GM12878 (cell line): ENCODE data around the gene PFKM. TPM values are rescaled to one million over a fixed set of nuclear protein-coding genes. Genes with fewer than 3 reads are reported as not detected.

ENCODE experiments used
- BMI1 ChIP-seq: fragments of 450-650 bp; IDR thresholded peaks from 2 replicates; pipeline ENCODE4 v1.6.1; 2016; ENCODE audit warnings: mild to moderate bottlenecking, moderate library complexity, borderline replicate concordance
- BRCA1 ChIP-seq: IDR thresholded peaks from 2 replicates; pipeline ENCODE4 v1.6.1; 2011; ENCODE audit warnings: low read depth, low read length, improper control_type of control experiment
- FOXK2 ChIP-seq: fragments of 450-650 bp; IDR thresholded peaks from 2 replicates; pipeline ENCODE4 v1.6.1; 2017; ENCODE audit warnings: mild to moderate bottlenecking, moderate library complexity
- GATAD2B ChIP-seq: fragments of 450-650 bp; conservative IDR thresholded peaks from 2 replicates; pipeline ENCODE4 v1.6.1; 2017; ENCODE audit warnings: low read depth, mild to moderate bottlenecking, moderate library complexity
- MTA2 ChIP-seq: fragments of 450-650 bp; IDR thresholded peaks from 2 replicates; pipeline ENCODE4 v1.6.1; 2016; ENCODE audit warnings: low read depth, mild to moderate bottlenecking, moderate library complexity
- NR2C2 ChIP-seq: IDR thresholded peaks from 2 replicates; pipeline ENCODE4 v1.6.1; 2011; ENCODE audit warnings: borderline replicate concordance, low read depth; ENCODE audit not compliant: control insufficient read depth, insufficient read length
- STAT1 ChIP-seq: fragments of 450-650 bp; conservative IDR thresholded peaks from 2 replicates; pipeline ENCODE4 v1.6.1; 2014; ENCODE audit warnings: antibody characterized with exemption, mild to moderate bottlenecking
- polyA plus RNA-seq, 11 experiments: library from polyadenylated mRNA; depleted of rRNA in 4 of 11; unstranded in 6 of 11; stranded (reverse) in 5 of 11; fragments of >200 nt; fragmentation: Nextera tagmentation in 4 of 11; fragmentation: Illumina TruSeq in 1 of 11; extraction: Ambion mirVana in 4 of 11; extraction: Trizol in 1 of 11; gene quantifications; 1 replicate in 1 of 11; 2 replicates in 10 of 11; pipeline versions ENCODE4 v1.2.1 to v1.2.3, GENCODE V29; 2011 to 2016; ENCODE audit warnings: inconsistent platforms in 2 of 11, missing spikeins in 2 of 11, low read depth in 1 of 11
- total RNA-seq, 4 experiments: library from RNA; depleted of rRNA in 3 of 4; stranded (reverse); fragments of >200 nt in 3 of 4; fragmentation: Illumina TruSeq in 1 of 4; extraction: Trizol in 1 of 4; gene quantifications; 2 replicates each; pipeline versions ENCODE4 v1.2.1 to v1.2.3, GENCODE V29; 2013 to 2021
- TF ChIP-seq, protein P1 (sequence below): fragments of 450-650 bp; IDR thresholded peaks from 2 replicates; pipeline ENCODE4 v1.6.1; 2017; ENCODE audit warnings: mild to moderate bottlenecking, moderate library complexity
- TF ChIP-seq, protein P2 (sequence below): IDR thresholded peaks from 2 replicates; pipeline ENCODE4 v1.6.1; 2012; ENCODE audit warnings: low read depth, low read length, improper control_type of control experiment
- TF ChIP-seq, protein P3 (sequence below): fragments of 450-650 bp; IDR thresholded peaks from 2 replicates; pipeline ENCODE4 v1.6.1; 2017; ENCODE audit warnings: mild to moderate bottlenecking, low read depth, inconsistent platforms; ENCODE audit not compliant: poor library complexity, severe bottlenecking
- TF ChIP-seq, protein P4 (sequence below): fragments of 450-650 bp; IDR thresholded peaks from 2 replicates; pipeline ENCODE4 v1.6.1; 2017; ENCODE audit warnings: mild to moderate bottlenecking, moderate library complexity
- TF ChIP-seq, protein P5 (sequence below): IDR thresholded peaks from 2 replicates; pipeline ENCODE4 v1.6.1; 2011; ENCODE audit warnings: low read depth, low read length, improper control_type of control experiment, borderline replicate concordance
- TF ChIP-seq, protein P6 (sequence below): IDR thresholded peaks from 2 replicates; pipeline ENCODE4 v1.6.1; 2011; ENCODE audit warnings: borderline replicate concordance, low read depth, mild to moderate bottlenecking, moderate library complexity, low read length; ENCODE audit not compliant: insufficient read depth, poor library complexity, severe bottlenecking

Gene PFKM
- total and polyA plus RNA-seq, 10 of the 15 experiments (the other 5 are each of a cell fraction or from before 2014, with no cell fraction given): 27.6 to 80.0 (median 55.8) TPM

DNA sequence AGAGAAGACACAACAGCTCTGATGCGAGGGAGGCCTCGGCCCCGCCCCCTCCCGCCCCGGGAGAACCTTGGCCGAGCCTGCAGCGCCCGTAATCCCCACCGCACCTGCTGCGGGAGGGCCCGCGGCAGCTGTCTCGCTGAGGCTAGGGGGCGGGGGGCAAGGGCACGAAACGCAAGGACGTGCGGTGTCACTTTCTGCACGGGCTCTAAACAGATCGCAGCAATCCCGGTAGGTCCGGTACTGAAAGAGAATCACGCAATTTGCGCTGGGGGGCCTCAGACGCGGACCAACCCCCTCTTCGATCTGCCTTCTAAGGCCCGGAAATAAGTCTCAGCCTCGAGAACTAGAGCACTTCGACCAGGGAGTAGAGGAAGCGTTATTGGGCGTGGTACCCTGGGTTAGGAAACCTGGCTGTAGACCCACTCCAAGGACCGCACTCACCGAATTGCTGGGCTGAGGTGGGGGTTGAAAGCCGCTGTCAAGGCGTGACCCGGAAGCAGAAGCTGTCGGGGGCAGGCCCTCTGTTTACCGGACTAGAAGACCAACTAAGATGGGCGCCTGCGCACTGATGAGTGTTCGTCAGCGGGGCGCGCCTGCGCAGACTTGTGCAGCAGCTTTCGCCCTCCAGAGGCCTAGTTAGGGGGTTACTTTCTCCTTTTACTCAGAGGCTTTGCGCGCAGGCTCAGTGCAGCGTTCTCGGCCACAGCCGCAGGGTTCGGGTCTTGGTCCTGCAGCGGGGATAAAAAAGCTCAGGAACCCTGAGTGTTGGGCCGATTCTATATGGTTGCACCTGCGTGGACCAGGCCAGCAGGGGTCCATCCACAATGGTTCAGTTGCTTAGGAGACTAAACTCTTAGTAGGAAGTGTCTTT lies 38.1 kb downstream of the PFKM start, which contains the start of gene ASB8 (continued):
- no peak for TF ChIP-seq BMI1
- peak; percentile 65 for TF ChIP-seq GATAD2B
- peak; percentile 92 for TF ChIP-seq MTA2
- TF ChIP-seq, protein P1, sequence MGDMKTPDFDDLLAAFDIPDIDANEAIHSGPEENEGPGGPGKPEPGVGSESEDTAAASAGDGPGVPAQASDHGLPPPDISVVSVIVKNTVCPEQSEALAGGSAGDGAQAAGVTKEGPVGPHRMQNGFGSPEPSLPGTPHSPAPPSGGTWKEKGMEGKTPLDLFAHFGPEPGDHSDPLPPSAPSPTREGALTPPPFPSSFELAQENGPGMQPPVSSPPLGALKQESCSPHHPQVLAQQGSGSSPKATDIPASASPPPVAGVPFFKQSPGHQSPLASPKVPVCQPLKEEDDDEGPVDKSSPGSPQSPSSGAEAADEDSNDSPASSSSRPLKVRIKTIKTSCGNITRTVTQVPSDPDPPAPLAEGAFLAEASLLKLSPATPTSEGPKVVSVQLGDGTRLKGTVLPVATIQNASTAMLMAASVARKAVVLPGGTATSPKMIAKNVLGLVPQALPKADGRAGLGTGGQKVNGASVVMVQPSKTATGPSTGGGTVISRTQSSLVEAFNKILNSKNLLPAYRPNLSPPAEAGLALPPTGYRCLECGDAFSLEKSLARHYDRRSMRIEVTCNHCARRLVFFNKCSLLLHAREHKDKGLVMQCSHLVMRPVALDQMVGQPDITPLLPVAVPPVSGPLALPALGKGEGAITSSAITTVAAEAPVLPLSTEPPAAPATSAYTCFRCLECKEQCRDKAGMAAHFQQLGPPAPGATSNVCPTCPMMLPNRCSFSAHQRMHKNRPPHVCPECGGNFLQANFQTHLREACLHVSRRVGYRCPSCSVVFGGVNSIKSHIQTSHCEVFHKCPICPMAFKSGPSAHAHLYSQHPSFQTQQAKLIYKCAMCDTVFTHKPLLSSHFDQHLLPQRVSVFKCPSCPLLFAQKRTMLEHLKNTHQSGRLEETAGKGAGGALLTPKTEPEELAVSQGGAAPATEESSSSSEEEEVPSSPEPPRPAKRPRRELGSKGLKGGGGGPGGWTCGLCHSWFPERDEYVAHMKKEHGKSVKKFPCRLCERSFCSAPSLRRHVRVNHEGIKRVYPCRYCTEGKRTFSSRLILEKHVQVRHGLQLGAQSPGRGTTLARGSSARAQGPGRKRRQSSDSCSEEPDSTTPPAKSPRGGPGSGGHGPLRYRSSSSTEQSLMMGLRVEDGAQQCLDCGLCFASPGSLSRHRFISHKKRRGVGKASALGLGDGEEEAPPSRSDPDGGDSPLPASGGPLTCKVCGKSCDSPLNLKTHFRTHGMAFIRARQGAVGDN: peak; percentile 99
- TF ChIP-seq, protein P2, sequence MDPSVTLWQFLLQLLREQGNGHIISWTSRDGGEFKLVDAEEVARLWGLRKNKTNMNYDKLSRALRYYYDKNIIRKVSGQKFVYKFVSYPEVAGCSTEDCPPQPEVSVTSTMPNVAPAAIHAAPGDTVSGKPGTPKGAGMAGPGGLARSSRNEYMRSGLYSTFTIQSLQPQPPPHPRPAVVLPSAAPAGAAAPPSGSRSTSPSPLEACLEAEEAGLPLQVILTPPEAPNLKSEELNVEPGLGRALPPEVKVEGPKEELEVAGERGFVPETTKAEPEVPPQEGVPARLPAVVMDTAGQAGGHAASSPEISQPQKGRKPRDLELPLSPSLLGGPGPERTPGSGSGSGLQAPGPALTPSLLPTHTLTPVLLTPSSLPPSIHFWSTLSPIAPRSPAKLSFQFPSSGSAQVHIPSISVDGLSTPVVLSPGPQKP: peak; percentile 65; the same call in 1 of the 2 replicates
- TF ChIP-seq BRCA1: no peak
- TF ChIP-seq, protein P3, sequence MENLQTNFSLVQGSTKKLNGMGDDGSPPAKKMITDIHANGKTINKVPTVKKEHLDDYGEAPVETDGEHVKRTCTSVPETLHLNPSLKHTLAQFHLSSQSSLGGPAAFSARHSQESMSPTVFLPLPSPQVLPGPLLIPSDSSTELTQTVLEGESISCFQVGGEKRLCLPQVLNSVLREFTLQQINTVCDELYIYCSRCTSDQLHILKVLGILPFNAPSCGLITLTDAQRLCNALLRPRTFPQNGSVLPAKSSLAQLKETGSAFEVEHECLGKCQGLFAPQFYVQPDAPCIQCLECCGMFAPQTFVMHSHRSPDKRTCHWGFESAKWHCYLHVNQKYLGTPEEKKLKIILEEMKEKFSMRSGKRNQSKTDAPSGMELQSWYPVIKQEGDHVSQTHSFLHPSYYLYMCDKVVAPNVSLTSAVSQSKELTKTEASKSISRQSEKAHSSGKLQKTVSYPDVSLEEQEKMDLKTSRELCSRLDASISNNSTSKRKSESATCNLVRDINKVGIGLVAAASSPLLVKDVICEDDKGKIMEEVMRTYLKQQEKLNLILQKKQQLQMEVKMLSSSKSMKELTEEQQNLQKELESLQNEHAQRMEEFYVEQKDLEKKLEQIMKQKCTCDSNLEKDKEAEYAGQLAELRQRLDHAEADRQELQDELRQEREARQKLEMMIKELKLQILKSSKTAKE: no peak
- peak; percentile 97 for TF ChIP-seq NR2C2
- no peak for TF ChIP-seq STAT1
- peak; percentile 88 for TF ChIP-seq FOXK2
- TF ChIP-seq, protein P4, sequence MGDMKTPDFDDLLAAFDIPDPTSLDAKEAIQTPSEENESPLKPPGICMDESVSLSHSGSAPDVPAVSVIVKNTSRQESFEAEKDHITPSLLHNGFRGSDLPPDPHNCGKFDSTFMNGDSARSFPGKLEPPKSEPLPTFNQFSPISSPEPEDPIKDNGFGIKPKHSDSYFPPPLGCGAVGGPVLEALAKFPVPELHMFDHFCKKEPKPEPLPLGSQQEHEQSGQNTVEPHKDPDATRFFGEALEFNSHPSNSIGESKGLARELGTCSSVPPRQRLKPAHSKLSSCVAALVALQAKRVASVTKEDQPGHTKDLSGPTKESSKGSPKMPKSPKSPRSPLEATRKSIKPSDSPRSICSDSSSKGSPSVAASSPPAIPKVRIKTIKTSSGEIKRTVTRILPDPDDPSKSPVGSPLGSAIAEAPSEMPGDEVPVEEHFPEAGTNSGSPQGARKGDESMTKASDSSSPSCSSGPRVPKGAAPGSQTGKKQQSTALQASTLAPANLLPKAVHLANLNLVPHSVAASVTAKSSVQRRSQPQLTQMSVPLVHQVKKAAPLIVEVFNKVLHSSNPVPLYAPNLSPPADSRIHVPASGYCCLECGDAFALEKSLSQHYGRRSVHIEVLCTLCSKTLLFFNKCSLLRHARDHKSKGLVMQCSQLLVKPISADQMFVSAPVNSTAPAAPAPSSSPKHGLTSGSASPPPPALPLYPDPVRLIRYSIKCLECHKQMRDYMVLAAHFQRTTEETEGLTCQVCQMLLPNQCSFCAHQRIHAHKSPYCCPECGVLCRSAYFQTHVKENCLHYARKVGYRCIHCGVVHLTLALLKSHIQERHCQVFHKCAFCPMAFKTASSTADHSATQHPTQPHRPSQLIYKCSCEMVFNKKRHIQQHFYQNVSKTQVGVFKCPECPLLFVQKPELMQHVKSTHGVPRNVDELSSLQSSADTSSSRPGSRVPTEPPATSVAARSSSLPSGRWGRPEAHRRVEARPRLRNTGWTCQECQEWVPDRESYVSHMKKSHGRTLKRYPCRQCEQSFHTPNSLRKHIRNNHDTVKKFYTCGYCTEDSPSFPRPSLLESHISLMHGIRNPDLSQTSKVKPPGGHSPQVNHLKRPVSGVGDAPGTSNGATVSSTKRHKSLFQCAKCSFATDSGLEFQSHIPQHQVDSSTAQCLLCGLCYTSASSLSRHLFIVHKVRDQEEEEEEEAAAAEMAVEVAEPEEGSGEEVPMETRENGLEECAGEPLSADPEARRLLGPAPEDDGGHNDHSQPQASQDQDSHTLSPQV: no peak
- TF ChIP-seq, protein P5, sequence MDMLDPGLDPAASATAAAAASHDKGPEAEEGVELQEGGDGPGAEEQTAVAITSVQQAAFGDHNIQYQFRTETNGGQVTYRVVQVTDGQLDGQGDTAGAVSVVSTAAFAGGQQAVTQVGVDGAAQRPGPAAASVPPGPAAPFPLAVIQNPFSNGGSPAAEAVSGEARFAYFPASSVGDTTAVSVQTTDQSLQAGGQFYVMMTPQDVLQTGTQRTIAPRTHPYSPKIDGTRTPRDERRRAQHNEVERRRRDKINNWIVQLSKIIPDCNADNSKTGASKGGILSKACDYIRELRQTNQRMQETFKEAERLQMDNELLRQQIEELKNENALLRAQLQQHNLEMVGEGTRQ: no peak
- TF ChIP-seq, protein P6, sequence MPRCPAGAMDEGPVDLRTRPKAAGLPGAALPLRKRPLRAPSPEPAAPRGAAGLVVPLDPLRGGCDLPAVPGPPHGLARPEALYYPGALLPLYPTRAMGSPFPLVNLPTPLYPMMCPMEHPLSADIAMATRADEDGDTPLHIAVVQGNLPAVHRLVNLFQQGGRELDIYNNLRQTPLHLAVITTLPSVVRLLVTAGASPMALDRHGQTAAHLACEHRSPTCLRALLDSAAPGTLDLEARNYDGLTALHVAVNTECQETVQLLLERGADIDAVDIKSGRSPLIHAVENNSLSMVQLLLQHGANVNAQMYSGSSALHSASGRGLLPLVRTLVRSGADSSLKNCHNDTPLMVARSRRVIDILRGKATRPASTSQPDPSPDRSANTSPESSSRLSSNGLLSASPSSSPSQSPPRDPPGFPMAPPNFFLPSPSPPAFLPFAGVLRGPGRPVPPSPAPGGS: no peak
